HG03457 (cell line): ENCODE measurements around the gene ITGB3.
"Not testable (repeated sequence)": the region's sequence is repeated elsewhere in the genome, so short reads cannot be mapped to it uniquely, and the experiment has no call there.

ENCODE experiments used
- ATAC-seq: cut with Tn5 transposase; IDR thresholded peaks from one replicate; pipeline ENCODE4 v1.9.1; 2021; ENCODE audit warnings: moderate number of reproducible peaks; ENCODE audit not compliant: unreplicated experiment

ITGB3 gene

GRCh38 chr17:47243737-47244598 lies 9.7 kb upstream of the ITGB3 start:
- ATAC-seq: no peak

- ATAC-seq: no peak
Measured at GRCh38 chr17:47244697-47245096, 8.9 kb upstream of the ITGB3 start.

- ATAC-seq: no peak
Measured at GRCh38 chr17:47246120-47246519, 7.5 kb upstream of the ITGB3 start.

GRCh38 chr17:47250855-47251254 lies 2.8 kb upstream of the ITGB3 start:
- ATAC-seq: no peak

- no peak for ATAC-seq
Measured at GRCh38 chr17:47251421-47251940, 2.1 kb upstream of the ITGB3 start.

- ATAC-seq: no peak
Measured at GRCh38 chr17:47252209-47252608, 1.4 kb upstream of the ITGB3 start.

GRCh38 chr17:47252766-47253512 lies 688 bp upstream of the ITGB3 start:
- no peak for ATAC-seq

GRCh38 chr17:47254403-47254943 lies 846 bp downstream of the ITGB3 start:
- ATAC-seq: no peak

- ATAC-seq: no peak
Measured at GRCh38 chr17:47257651-47258339, 4.2 kb downstream of the ITGB3 start.

- no peak for ATAC-seq
Measured at GRCh38 chr17:47262586-47262985, 9.0 kb downstream of the ITGB3 start.

GRCh38 chr17:47264166-47264565 lies 10.5 kb downstream of the ITGB3 start:
- ATAC-seq: no peak

GRCh38 chr17:47265983-47266541 lies 12.4 kb downstream of the ITGB3 start:
- no peak for ATAC-seq

- no peak for ATAC-seq
Measured at GRCh38 chr17:47266782-47267181, 13.2 kb downstream of the ITGB3 start.

- no peak for ATAC-seq
Measured at GRCh38 chr17:47267354-47267828, 13.8 kb downstream of the ITGB3 start.

GRCh38 chr17:47268964-47269363 lies 15.3 kb downstream of the ITGB3 start:
- not testable (repeated sequence) for ATAC-seq

GRCh38 chr17:47269561-47270280 lies 16.1 kb downstream of the ITGB3 start:
- ATAC-seq: not testable (repeated sequence)

GRCh38 chr17:47270946-47271705 lies 17.5 kb downstream of the ITGB3 start:
- no peak for ATAC-seq

- no peak for ATAC-seq
Measured at GRCh38 chr17:47272491-47272890, 18.9 kb downstream of the ITGB3 start.

GRCh38 chr17:47273245-47273644 lies 19.6 kb downstream of the ITGB3 start:
- no peak for ATAC-seq
